T-helper 1 cell treated with Interleukin-12 subunit alpha and Interleukin-12 subunit beta and Interleukin-4 antibody, amounts not matched to agents 30 ng/mL and 1 ng/mL, for 36 hours (primary cell): ENCODE data around the gene TERF2IP. TPM values are rescaled to one million over a fixed set of nuclear protein-coding genes. Genes with fewer than 3 reads are reported as not detected.

ENCODE experiments used
- total RNA-seq: library from RNA; stranded (reverse); gene quantifications from 2 replicates; pipeline ENCODE4 v1.2.3, GENCODE V29; 2022

Gene TERF2IP
- total RNA-seq, 1 donor from 2014 or later = 83.0 TPM

Other genes with a start within 250 kb of the TERF2IP start
- 31.0 and 31.8 TPM in 2 replicates for gene CFDP1, start 214.3 kb upstream of the TERF2IP start, total RNA-seq
- gene TMEM170A, start 183.1 kb upstream of the TERF2IP start, total RNA-seq = 37.7 and 45.0 TPM in 2 replicates
- gene CHST6, start 152.3 kb upstream of the TERF2IP start, total RNA-seq = not detected in 2 replicates
- gene CHST5, start 111.7 kb upstream of the TERF2IP start, total RNA-seq = not detected in 2 replicates
- 1.6 and 2.8 TPM in 2 replicates for gene TMEM231, start 91.5 kb upstream of the TERF2IP start, total RNA-seq
- gene GABARAPL2, start 81.4 kb upstream of the TERF2IP start, total RNA-seq = 76.6 and 78.3 TPM in 2 replicates
- gene ADAT1, start 24.5 kb upstream of the TERF2IP start, total RNA-seq = 48.2 and 52.4 TPM in 2 replicates
- 212 and 217 TPM in 2 replicates for gene KARS1, start 108 bp upstream of the TERF2IP start, total RNA-seq
- not detected in 2 replicates for gene CPHXL2, start 29.2 kb downstream of the TERF2IP start, total RNA-seq
- gene DUXB, start 53.7 kb downstream of the TERF2IP start, total RNA-seq = not detected in 2 replicates
- not detected in 2 replicates for gene CPHXL, start 78.7 kb downstream of the TERF2IP start, total RNA-seq